HepG2 (cell line): Measurements from ENCODE around the gene ZDHHC14. TPM values are rescaled to one million over a fixed set of nuclear protein-coding genes. Genes with fewer than 3 reads are reported as not detected.
A peak's percentile ranks its signal among the peaks of the same experiment; 100 is the strongest.

Experiments used
- ATAC-seq: fragments of 200-7000 bp; cut with Tn5 transposase; 3 replicates; pipeline ENCODE4 v1.9.1; 2020; ENCODE audit warnings: mild to moderate bottlenecking, moderate library complexity
- BruUV-seq: library from RNA; stranded (reverse); fragments of 400-500 nt; replicated peaks from 2 replicates; lab custom pipeline; 2021; lab: Mats Ljungman, UMichigan
- CTCF ChIA-PET: fragments of 300-600 bp; formaldehyde crosslinking; extraction: SDS; loops from one replicate; lab custom pipeline; 2021; ENCODE audit warnings: low total read pairs, inconsistent platforms, low intra/inter-chr PET ratio; lab: Yijun Ruan, JAX
- POLR2A ChIA-PET: fragments of 350-600 bp; sonication (Branson Sonifier 250); formaldehyde crosslinking; loops from one replicate; lab custom pipeline; 2020; ENCODE audit warnings: antibody characterized with exemption, inconsistent platforms; lab: Yijun Ruan, JAX
- DNase-seq: peaks from one replicate; pipeline ENCODE4 v3.0.0-alpha.2; 2015; ENCODE audit warnings: low spot score
- FAIRE-seq: peaks from 3 replicates; lab custom pipeline; 2011; peaks lifted over from hg19 to GRCh38; lab: Jason Lieb, UNC
- H2AFZ ChIP-seq: one replicate; pipeline ENCODE4 v1.6.1; 2011; ENCODE audit warnings: low read length, inconsistent platforms
- H3K27ac ChIP-seq: fragments of 300-600 bp; 3 replicates; pipeline ENCODE4 v1.8.0; 2011; ENCODE audit warnings: mixed run types, mild to moderate bottlenecking, mixed read lengths, low read length, inconsistent platforms; ENCODE audit not compliant: insufficient read depth; ENCODE audit errors: extremely low read length
- H3K27me3 ChIP-seq, 2 experiments: fragments of 200-600 bp in 1 of 2; 2 replicates in 1 of 2; 3 replicates in 1 of 2; pipeline versions ENCODE4 v1.6.0 to v1.8.0; 2011; ENCODE audit warnings: low read length in 2 of 2, mild to moderate bottlenecking in 2 of 2, moderate library complexity in 2 of 2, inconsistent platforms in 1 of 2; ENCODE audit not compliant: insufficient read depth in 2 of 2, control insufficient read depth in 1 of 2
- H3K36me3 ChIP-seq, 2 experiments: fragments of 200-600 bp in 1 of 2; replicated peaks in 1 of 2; 2 replicates in 1 of 2; 3 replicates in 1 of 2; pipeline versions ENCODE4 v1.5.1 to v1.8.0; 2011; ENCODE audit warnings: low read length in 2 of 2, inconsistent platforms in 1 of 2; ENCODE audit not compliant: insufficient read depth in 2 of 2, control insufficient read depth in 1 of 2
- H3K4me1 ChIP-seq: 2 replicates; pipeline ENCODE4 v1.5.1; 2012; ENCODE audit warnings: low read length, inconsistent platforms; ENCODE audit not compliant: insufficient read depth
- H3K4me2 ChIP-seq: 2 replicates; pipeline ENCODE4 v1.6.0; 2011; ENCODE audit warnings: low read depth, low read length, inconsistent platforms
- H3K4me3 ChIP-seq, 3 experiments: fragments of 200-600 bp in 1 of 3; sonication (generic), shearing (Covaris generic) in 1 of 3; replicated peaks in 1 of 3; 2 replicates each; pipeline ENCODE4 v1.5.1; 2011 to 2016; ENCODE audit warnings: low read length in 3 of 3, inconsistent platforms in 2 of 3, low read depth in 2 of 3, mild to moderate bottlenecking in 2 of 3, control low read depth in 1 of 3, mixed read lengths in 1 of 3; ENCODE audit not compliant: insufficient read depth in 1 of 3
- H3K79me2 ChIP-seq: one replicate; pipeline ENCODE4 v1.6.1; 2011; ENCODE audit warnings: low read length, inconsistent platforms; ENCODE audit not compliant: insufficient read depth
- H3K9ac ChIP-seq: 2 replicates; pipeline ENCODE4 v1.6.0; 2011; ENCODE audit warnings: mild to moderate bottlenecking, low read depth, low read length, inconsistent platforms; ENCODE audit not compliant: insufficient read depth
- H3K9me3 ChIP-seq: 2 replicates; pipeline ENCODE4 v1.5.1; 2012; ENCODE audit warnings: mild to moderate bottlenecking, low read length
- H4K20me1 ChIP-seq: 2 replicates; pipeline ENCODE4 v1.6.0; 2011; ENCODE audit warnings: inconsistent platforms, mild to moderate bottlenecking, low read length, moderate library complexity; ENCODE audit not compliant: insufficient read depth
- IRX3 ChIP-seq: sonication (generic); formaldehyde crosslinking; IDR thresholded peaks from 2 replicates; pipeline ENCODE4 v1.8.1; 2023; ENCODE audit warnings: mild to moderate bottlenecking, low read depth, missing genetic modification reagents, borderline replicate concordance
- KLF11 ChIP-seq: IDR thresholded peaks from 2 replicates; pipeline ENCODE4 v1.6.1; 2016; ENCODE audit warnings: missing compliant biosample characterization
- LCORL ChIP-seq, 2 experiments: fragments of 450-650 bp in 1 of 2; sonication (generic) in 1 of 2; formaldehyde crosslinking in 1 of 2; IDR thresholded peaks; 2 replicates each; pipeline versions ENCODE4 v1.5.0 to v1.6.1; 2017 to 2020; ENCODE audit warnings: antibody characterized with exemption in 1 of 2, missing genetic modification reagents in 1 of 2
- MEIS2 ChIP-seq: sonication (generic); formaldehyde crosslinking; IDR thresholded peaks from 2 replicates; pipeline ENCODE4 v1.9.0; 2021; ENCODE audit warnings: mild to moderate bottlenecking, missing genetic modification reagents
- NFIB ChIP-seq: sonication (generic); formaldehyde crosslinking; IDR thresholded peaks from 2 replicates; pipeline ENCODE4 v1.9.0; 2021; ENCODE audit warnings: missing genetic modification reagents, mild to moderate bottlenecking, borderline replicate concordance
- NR2F2 ChIP-seq: IDR thresholded peaks from 2 replicates; pipeline ENCODE4 v1.6.1; 2012; ENCODE audit warnings: low read depth, inconsistent platforms, borderline replicate concordance
- SMAD1 ChIP-seq: sonication (generic); formaldehyde crosslinking; IDR thresholded peaks from 2 replicates; pipeline ENCODE4 v1.4.0; 2020; ENCODE audit warnings: missing genetic modification reagents, low read depth, mild to moderate bottlenecking, borderline replicate concordance
- ZFP36 ChIP-seq: fragments of 150-350 bp; IDR thresholded peaks from 2 replicates; pipeline ENCODE4 v1.6.1; 2018; ENCODE audit warnings: borderline replicate concordance, low read length, low read depth; ENCODE audit not compliant: partially characterized antibody
- ZMYM4 ChIP-seq: sonication (generic); formaldehyde crosslinking; IDR thresholded peaks from 2 replicates; pipeline ENCODE4 v1.8.1; 2023; ENCODE audit warnings: mild to moderate bottlenecking, missing genetic modification reagents
- ZNF160 ChIP-seq: sonication (generic); formaldehyde crosslinking; IDR thresholded peaks from 2 replicates; pipeline ENCODE4 v1.8.0; 2022; ENCODE audit warnings: mild to moderate bottlenecking, inconsistent platforms, missing genetic modification reagents
- ZNF263 ChIP-seq: sonication (generic); formaldehyde crosslinking; IDR thresholded peaks from 2 replicates; pipeline ENCODE4 v1.4.0; 2020; ENCODE audit warnings: missing genetic modification reagents
- ZNF614 ChIP-seq: IDR thresholded peaks from 2 replicates; pipeline ENCODE4 v1.6.1; 2018; ENCODE audit warnings: missing biosample characterization, missing genetic modification reagents, inconsistent platforms, borderline replicate concordance
- ZNF850 ChIP-seq: sonication (generic); formaldehyde crosslinking; conservative IDR thresholded peaks from 2 replicates; pipeline ENCODE4 v1.9.0; 2021; ENCODE audit warnings: mild to moderate bottlenecking, missing genetic modification reagents
- WGBS: methylation state at CpG from one replicate; pipeline ENCODE4 v1.1.6; 2017; ENCODE audit warnings: low lambda C conversion rate; 5-methylcytosine and 5-hydroxymethylcytosine counted together
- in situ Hi-C: cut with HindIII; loops from 2 replicates; pipeline ENCODE4 v1.10.0; 2017; ENCODE audit warnings: low pct_unique_long_range_greater_than_20kb; ENCODE audit not compliant: extremely low pct_ligation_motif_present
- intact Hi-C: fragments of 100-400 bp; cut with micrococcal nuclease; formaldehyde crosslinking; loops from one replicate; pipeline ENCODE4 v1.10.0; 2022; ENCODE audit not compliant: unreplicated experiment
- polyA plus RNA-seq, 8 experiments: library from polyadenylated mRNA; depleted of rRNA in 3 of 8; stranded (reverse) in 7 of 8; unstranded in 1 of 8; fragments of >200 nt; fragmentation: Illumina TruSeq in 4 of 8; extraction: Trizol in 4 of 8; gene quantifications; 2 replicates each; pipeline versions ENCODE4 v1.2.1 to v1.2.3, GENCODE V29; 2011 to 2016; ENCODE audit warnings: low read depth in 4 of 8, missing spikeins in 1 of 8, mixed read lengths in 1 of 8; ENCODE audit not compliant: insufficient read depth in 1 of 8
- total RNA-seq, 5 experiments: library from RNA; depleted of rRNA; stranded (reverse); fragments of >200 nt; fragmentation: Illumina TruSeq; extraction: Trizol; gene quantifications; 2 replicates each; pipeline ENCODE4 v1.2.3, GENCODE V29; 2016; ENCODE audit warnings: low read depth in 1 of 5
- TF ChIP-seq, protein P1 (sequence below): sonication (generic); formaldehyde crosslinking; IDR thresholded peaks from 2 replicates; pipeline ENCODE4 v1.4.0; 2020; ENCODE audit warnings: missing genetic modification reagents; ENCODE audit errors: not compliant biosample characterization
- TF ChIP-seq, protein P2 (sequence below): sonication (generic); formaldehyde crosslinking; IDR thresholded peaks from 2 replicates; pipeline ENCODE4 v1.5.0; 2020; ENCODE audit warnings: mild to moderate bottlenecking, missing genetic modification reagents

ZDHHC14 gene
- total and polyA plus RNA-seq, 2 of the 13 experiments (the other 11 are each of a cell fraction or from before 2014, with no cell fraction given), result 3.7 to 9.5 TPM

DNA sequence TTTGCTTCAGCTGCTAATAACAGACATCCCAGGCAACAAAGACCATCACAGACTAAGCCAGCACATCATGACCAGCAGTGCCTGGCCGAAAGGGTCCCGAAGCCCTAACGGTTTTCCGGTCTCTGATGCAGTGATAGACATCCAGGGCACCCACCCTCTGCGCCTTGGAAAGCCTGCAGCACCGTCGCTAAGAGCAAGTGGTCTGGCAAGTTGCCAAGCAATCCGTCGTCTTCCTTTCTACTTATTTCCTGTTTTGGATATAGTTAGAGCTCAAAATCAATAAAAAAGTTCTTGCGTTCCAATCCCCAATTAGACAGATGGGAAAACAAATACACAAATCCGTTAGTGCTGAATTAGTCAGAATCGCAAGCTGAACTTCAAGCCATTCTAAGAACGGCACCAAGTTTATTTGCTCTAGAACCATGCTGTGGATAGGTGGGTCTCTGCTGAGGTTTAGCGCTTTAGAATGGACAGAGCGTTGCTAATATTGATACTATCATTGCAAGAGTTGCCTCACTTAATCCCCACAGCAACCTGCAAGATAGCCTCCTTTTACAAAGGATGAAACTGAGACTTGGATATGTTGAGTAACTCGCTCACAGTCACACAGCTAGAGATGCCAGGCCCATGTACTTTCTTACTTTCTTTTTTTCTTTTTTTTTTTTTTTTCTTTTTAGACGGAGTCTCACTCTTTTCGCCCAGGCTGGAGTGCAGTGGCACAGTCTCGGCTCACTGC is 278.7 kb downstream of the ZDHHC14 start:
- H3K4me2 ChIP-seq, result no peak overlapping the region
- CTCF ChIA-PET, result no interaction called here
- no peaks in the 10 kb centered on the region for H3K4me1 ChIP-seq
- FAIRE-seq (no peak), DNase-seq (no peak), ATAC-seq (no peak)
- H3K9ac ChIP-seq, result no peak overlapping the region
- in situ Hi-C loops, result loop anchor here (10.0 kb wide), 1 partner anchor 345 kb away; no protein-coding TSS in a partner anchor
- H3K4me3 ChIP-seq, result no peak overlapping the region
- no peaks in the 10 kb centered on the region for H4K20me1 ChIP-seq
- no TSS peak for BruUV-seq
- no peak overlapping the region for H3K27ac ChIP-seq
- TF ChIP-seq LCORL (IDR thresholded peaks at IDR 0.05) (peak; percentile 91), LCORL (CRISPR knock-in tag; IDR thresholded peaks at IDR 0.05) (no peak), IRX3 (CRISPR knock-in tag) (no peak)
- TF ChIP-seq, all 625 proteins: peak for 1
- intact Hi-C loops, result loop anchor here (10.0 kb wide), 1 partner anchor 215 kb away; no protein-coding TSS in a partner anchor
- H3K79me2 ChIP-seq, result no peaks in the 10 kb centered on the region
- 94% methylated on average over 19 of the region's 19 CpGs for WGBS
- H3K9me3 ChIP-seq, result no peaks in the 10 kb centered on the region
- no peak overlapping the region for H2AFZ ChIP-seq
- H3K27me3 ChIP-seq, result no peaks in the 10 kb centered on the region
- 0 out of 5 replicates have a peak, but pooled peaks cover 2 to 5% of the 10 kb centered on the region in 2 experiments for H3K36me3 ChIP-seq
- POLR2A ChIA-PET, result no interaction called here

DNA sequence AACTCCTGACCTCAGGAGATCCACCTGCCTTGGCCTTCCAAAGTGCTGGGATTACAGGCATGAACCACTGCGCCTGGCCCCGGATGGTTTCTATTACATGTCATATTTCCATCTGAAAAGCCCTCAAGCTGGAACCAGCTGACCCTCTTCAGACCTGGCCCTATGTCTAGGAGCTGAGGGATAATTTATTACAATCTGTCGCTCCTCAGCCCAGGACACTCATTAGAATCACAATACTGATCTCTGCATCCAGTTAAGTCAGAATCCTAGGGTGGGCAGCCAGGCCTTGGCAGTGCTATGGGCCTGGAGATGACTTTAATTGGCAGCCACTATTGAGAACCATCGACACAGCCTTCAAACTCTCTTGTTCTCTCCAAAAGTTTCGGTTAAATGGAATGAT is 279.4 kb downstream of the ZDHHC14 start:
- POLR2A ChIA-PET, result no interaction called here
- 92% methylated on average over 5 of the region's 5 CpGs for WGBS
- no peaks in the 10 kb centered on the region for H3K4me1 ChIP-seq
- CTCF ChIA-PET, result no interaction called here
- in situ Hi-C loops (loop anchor here (10.0 kb wide), 1 partner anchor 346 kb away; no protein-coding TSS in a partner anchor), intact Hi-C loops (loop anchor here (10.0 kb wide), 1 partner anchor 214 kb away; no protein-coding TSS in a partner anchor)
- no peak overlapping the region for H3K9ac ChIP-seq
- no TSS peak for BruUV-seq
- ATAC-seq (no peak), FAIRE-seq (no peak), DNase-seq (no peak)
- H3K9me3 ChIP-seq, result no peaks in the 10 kb centered on the region
- H3K4me3 ChIP-seq, result no peak overlapping the region
- no peaks in the 10 kb centered on the region for H3K27me3 ChIP-seq
- 0 out of 5 replicates have a peak, but pooled peaks cover 2 to 5% of the 10 kb centered on the region in 2 experiments for H3K36me3 ChIP-seq
- H3K79me2 ChIP-seq, result no peaks in the 10 kb centered on the region
- no peak overlapping the region for H2AFZ ChIP-seq
- no peak overlapping the region for H3K4me2 ChIP-seq
- no peak overlapping the region for H3K27ac ChIP-seq
- H4K20me1 ChIP-seq, result no peaks in the 10 kb centered on the region
- TF ChIP-seq SMAD1 (CRISPR knock-in tag) (no peak), ZFP36 (no peak), ZMYM4 (CRISPR knock-in tag) (no peak), KLF11 (CRISPR knock-in tag) (no peak), MEIS2 (no peak), NFIB (CRISPR knock-in tag) (no peak), ZNF263 (CRISPR knock-in tag) (no peak), ZNF160 (CRISPR knock-in tag) (no peak), NR2F2 (no peak), ZNF850 (CRISPR knock-in tag) (no peak), ZNF614 (no peak)
- TF ChIP-seq, protein P1, sequence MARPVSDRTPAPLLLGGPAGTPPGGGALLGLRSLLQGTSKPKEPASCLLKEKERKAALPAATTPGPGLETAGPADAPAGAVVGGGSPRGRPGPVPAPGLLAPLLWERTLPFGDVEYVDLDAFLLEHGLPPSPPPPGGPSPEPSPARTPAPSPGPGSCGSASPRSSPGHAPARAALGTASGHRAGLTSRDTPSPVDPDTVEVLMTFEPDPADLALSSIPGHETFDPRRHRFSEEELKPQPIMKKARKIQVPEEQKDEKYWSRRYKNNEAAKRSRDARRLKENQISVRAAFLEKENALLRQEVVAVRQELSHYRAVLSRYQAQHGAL, result no peak
- TF ChIP-seq, protein P2, sequence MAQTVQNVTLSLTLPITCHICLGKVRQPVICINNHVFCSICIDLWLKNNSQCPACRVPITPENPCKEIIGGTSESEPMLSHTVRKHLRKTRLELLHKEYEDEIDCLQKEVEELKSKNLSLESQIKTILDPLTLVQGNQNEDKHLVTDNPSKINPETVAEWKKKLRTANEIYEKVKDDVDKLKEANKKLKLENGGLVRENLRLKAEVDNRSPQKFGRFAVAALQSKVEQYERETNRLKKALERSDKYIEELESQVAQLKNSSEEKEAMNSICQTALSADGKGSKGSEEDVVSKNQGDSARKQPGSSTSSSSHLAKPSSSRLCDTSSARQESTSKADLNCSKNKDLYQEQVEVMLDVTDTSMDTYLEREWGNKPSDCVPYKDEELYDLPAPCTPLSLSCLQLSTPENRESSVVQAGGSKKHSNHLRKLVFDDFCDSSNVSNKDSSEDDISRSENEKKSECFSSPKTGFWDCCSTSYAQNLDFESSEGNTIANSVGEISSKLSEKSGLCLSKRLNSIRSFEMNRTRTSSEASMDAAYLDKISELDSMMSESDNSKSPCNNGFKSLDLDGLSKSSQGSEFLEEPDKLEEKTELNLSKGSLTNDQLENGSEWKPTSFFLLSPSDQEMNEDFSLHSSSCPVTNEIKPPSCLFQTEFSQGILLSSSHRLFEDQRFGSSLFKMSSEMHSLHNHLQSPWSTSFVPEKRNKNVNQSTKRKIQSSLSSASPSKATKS (CRISPR knock-in tag), result no peak
